NB4 (cell line): ENCODE data around the gene PRKG2.

Experiments used
- MYC ChIP-seq: IDR thresholded peaks from 2 replicates; pipeline ENCODE4 v1.6.1; 2011; ENCODE audit warnings: low read depth, low read length
- POLR2A ChIP-seq: IDR thresholded peaks from 2 replicates; pipeline ENCODE4 v1.6.1; 2011; ENCODE audit warnings: mild to moderate bottlenecking; ENCODE audit not compliant: insufficient read length; ENCODE audit errors: extremely low read depth
- TF ChIP-seq, protein P1 (sequence below): IDR thresholded peaks from one replicate; pipeline ENCODE4 v1.5.1; 2012; ENCODE audit warnings: low read depth, low read length
- TF ChIP-seq, protein P2 (sequence below): IDR thresholded peaks from 2 replicates; pipeline ENCODE4 v1.6.1; 2011; ENCODE audit warnings: low read depth, low read length

DNA sequence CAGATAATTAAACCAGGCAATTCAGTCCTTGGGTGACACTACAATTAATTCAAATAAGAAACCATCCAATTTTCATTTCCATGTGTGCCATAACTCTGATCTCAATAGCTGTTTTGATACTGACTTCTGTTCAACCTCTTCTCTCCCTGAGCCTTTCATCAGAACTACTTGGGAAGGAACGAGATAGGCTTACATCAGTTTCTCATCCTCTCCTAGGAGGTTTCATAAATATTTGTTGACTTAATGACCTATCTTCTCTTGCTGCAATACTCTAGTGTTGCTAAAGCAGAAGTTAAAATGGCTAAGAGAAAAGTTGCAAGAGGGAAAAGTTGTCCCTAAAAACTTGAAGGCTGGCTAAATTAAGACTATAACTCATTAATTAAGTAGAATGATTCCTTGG lies 41.8 kb downstream of the PRKG2 start:
- TF ChIP-seq, protein P1, sequence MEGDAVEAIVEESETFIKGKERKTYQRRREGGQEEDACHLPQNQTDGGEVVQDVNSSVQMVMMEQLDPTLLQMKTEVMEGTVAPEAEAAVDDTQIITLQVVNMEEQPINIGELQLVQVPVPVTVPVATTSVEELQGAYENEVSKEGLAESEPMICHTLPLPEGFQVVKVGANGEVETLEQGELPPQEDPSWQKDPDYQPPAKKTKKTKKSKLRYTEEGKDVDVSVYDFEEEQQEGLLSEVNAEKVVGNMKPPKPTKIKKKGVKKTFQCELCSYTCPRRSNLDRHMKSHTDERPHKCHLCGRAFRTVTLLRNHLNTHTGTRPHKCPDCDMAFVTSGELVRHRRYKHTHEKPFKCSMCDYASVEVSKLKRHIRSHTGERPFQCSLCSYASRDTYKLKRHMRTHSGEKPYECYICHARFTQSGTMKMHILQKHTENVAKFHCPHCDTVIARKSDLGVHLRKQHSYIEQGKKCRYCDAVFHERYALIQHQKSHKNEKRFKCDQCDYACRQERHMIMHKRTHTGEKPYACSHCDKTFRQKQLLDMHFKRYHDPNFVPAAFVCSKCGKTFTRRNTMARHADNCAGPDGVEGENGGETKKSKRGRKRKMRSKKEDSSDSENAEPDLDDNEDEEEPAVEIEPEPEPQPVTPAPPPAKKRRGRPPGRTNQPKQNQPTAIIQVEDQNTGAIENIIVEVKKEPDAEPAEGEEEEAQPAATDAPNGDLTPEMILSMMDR: no peak
- TF ChIP-seq MYC (no peak), POLR2A (no peak)
- TF ChIP-seq, protein P2, sequence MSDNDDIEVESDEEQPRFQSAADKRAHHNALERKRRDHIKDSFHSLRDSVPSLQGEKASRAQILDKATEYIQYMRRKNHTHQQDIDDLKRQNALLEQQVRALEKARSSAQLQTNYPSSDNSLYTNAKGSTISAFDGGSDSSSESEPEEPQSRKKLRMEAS: no peak
